Islet of Langerhans (tissue), 1 donor: ENCODE data around the gene ZNF710.

ENCODE experiments used
- FAIRE-seq: peaks from one replicate; lab custom pipeline; 2011; peaks lifted over from hg19 to GRCh38; lab: Jason Lieb, UNC

The ZNF710 gene

DNA sequence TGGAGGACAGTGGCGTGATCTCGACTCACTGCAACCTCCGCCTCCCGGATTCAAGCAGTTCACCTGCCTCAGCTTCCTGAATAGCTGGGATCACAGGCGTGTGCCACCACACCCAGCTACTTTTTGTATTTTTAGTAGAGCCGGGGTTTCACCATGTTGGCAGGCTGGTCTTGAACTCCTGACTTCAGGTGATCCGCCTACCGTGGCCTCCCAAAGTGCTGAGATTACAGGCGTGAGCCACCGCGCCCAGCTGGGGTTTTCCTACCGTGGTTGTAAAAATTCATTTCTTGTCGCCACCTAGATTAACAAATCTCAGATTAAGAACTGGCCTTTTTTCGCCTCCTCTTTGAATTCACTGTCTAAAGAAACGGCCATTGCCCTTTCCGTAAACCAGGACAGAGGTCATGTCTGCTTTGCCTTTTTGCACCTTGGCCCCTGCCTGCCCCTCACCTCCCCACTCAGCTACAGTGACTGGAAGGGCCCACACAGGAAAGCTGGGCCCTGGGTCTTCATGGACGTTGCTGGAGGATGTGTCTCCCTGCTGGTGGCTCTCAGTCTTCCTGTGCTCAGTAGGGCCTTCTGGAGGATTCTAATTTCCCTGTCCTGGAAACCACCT lies 17.2 kb downstream of the ZNF710 start:
- FAIRE-seq: no peak

DNA sequence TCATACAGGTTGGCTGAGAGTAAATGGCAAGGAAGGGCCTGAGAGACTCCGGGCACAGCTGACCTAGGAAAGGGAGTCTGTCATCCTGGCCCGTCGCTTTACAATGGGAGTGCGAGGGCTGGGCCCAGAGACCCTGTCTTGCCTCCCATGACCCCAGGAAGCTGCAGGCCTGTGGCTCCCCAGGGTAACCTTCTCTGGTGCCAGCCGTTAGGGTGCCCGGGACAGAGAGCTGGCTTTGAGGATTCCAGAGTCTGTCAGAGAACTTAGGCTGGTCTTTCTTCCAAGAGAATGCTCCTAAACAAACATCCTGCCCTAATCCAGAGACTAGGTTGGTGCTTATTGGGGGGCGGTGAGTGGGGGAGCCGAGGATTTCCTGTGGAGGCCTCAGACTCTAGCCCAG lies 18.5 kb downstream of the ZNF710 start:
- no peak for FAIRE-seq

DNA sequence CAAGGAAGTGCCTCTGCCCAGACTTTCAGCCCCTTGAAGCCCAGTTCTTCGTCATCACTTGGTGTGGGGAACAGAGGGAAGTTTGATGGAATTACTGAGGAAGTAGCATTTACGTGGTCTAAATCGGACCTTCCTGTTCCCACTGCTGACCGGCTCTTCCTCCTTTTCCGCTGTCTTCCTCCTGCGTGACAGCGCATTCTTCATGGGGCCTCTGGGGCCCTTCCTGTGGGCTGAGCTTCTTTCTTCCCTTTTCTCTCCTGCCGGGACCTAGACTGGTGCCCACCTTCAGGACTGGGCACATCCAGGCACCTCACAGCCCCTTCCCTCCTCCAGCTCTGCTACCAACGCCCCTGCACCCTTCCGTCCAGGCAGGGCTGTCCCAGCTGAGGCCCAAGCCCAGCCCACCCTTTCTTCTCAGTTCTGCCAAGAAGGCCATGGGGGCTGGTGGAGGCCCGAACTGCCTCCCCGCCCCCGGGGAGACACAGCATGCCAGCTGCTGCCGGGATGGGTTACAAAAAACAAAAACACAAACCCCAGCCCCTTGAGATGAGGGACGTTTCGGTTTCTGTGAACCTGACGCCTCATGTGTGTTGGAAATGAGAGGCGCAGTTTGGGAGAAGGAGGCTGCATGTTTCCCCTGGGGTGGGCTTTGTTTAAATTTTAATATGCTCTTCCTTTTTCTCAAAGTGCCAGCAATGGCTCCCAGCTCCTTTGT lies 19.1 kb downstream of the ZNF710 start:
- FAIRE-seq: no peak

DNA sequence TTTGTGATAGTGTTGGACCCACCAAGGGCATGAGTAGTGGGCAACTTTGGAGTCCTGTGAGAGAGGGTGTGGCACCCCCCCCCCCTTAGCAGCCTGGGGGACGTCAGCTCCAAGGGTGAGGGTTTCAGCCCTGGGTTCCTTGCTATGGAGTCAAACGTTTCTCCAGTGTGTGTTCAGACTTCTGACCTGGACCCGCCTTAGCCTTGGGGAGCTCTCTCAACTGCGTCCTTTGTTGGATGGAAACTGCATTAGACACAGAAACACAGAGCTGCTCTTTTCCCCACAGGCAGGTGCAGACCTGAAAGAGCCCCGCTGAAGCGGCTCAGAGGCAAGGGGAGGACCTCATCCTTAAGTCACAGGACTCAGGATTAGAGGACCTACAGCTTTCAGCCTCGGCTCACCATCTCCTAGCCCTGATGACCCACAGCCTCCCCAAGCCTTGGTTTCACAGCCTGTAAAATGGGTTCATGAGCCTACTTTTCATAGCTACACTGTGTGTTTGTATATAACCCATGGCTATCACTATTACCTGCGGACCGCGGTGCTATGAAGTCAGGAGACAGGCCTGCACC lies 19.9 kb downstream of the ZNF710 start:
- no peak for FAIRE-seq

DNA sequence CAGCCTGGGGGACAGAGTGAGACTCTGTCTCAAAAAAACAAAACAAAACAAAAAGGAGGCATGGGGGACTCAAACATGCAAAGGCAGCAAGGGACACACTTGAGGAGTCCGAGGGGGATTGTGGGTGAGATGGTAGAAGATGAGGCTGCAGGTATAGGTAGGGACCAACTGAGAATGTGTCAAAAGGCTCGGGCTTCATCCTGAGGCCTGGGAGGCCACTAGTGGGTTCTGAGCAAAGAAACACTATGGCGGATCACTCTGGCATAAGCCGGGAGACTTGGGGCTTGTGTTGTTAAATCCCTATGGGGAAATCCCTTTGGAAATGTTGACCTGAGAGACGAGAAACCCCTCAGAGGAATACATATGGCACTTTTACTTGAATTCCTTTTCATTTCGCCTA lies 21.2 kb downstream of the ZNF710 start:
- FAIRE-seq: no peak

DNA sequence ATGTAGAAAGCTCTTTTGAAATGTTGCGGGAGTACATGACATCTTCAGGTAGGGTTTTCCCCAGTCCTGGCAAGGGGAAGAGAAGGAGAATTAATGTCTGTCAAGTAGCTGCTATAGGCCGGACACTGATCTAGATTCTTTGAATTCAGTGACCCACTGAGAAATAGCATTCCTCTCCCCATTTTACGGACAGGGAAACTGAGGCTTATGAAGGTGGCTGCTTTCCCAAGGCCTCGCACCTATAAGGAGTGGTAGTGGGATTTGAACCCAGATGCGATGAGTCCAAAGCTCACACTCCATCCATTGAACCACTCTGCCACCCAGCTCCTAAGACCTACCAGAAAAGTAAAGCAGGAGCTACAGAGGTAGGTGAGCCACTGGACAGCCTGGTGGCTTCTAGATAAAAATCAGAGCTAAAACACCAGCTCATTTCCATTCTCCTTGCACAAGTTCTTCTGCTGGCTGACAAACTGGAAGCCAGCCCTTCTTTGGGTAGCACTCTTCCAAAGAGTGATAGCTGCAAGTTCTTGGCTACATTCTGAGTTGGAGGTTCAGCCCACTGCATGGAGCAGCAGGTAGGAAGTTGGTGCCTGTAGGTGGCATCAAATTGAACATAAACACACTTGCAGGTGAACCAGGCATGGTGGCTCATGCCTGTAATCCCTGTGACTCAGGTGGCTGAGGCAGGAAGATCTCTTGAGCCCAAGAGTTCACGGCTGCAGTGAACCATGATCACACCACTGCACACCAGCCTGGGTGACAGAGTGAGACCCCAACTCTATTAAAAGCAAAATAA lies 22.0 kb downstream of the ZNF710 start:
- no peak for FAIRE-seq

DNA sequence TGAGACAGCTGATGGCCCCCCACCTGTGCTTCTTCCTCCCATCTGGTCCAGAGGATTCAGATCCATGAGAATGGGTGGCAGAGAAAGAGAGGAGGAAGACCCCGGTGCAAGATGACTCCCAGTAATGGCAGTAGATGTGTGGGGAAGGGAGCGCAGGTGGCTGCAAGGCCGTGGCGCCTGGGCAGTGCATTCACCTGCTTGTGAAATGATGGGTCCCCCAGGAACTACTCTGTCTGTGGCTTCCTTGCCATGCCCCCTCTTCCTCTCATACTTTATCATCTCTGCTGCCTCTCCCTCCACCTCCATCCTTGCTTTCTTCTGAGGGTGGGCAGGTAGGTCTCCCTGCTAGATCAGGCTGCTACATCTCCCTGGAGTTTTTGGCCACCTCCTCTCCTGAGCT lies 23.3 kb downstream of the ZNF710 start:
- FAIRE-seq: no peak

DNA sequence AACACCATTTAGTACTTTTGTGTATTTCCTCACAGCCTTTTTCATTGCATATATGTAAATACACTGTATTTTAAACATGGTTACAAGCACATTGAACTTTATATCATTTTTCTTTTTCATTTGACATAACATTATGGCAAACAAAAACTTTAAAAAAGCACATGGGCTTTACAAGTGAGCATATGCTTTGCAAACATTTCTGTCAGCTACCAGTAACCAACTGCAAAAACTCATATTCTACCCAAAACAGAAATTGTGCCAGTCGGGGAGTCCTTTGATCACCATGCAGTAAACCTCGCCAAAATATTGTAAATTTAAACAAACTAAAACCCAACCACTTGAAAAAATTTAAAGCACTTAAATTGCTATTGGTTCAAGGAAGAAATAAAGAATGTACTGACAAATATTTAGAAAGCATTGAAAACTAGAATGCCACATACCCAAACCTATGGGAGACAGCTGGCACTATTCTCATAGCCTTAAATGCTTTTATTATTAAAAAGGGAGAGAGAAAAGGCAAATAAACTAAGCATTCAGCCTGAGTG lies 24.4 kb downstream of the ZNF710 start:
- no peak for FAIRE-seq

DNA sequence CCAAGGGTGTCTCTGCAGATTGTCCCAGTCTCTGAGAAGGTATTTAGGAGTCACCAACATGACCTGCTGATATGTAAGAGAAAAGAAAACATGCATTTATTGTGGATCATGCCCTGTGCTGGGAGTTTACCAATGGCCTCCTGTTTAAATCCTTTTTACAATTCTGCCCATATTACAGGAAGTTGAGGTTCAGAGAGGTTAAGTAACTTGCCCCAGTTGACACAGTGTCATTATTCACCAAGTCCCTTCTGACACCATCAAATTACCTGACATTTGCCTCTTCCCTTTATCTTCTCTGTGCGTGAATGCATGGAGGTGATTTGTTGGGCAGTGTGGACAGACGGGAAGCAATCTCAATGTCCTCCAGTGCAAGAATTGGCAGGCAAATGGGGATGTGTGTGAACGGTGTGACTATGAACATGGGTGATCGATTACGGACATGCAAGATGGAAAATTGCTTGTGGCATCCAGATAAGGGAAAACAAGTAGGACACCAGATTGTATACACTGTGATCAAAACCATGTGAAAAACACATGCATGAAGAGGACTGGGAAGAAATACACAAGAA lies 27.3 kb downstream of the ZNF710 start:
- FAIRE-seq: no peak

DNA sequence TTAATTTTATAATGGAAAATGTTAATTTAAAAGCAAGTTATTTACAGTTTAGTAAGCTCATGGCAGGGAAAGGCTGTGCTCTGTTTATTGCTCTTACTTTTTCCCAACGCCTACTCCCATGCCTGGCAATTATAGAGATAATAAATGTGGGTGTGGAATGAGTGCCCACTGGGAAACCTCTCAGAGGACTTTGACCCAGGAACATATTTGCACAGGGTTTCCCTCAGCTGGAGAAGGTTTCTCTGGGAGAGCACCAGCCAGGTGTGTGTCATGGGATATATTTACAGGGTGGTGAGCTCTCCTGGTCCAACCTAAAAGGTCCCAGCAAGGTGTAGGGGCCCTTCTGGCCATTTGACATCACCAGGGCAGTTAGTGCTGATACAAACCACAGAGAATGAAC lies 27.9 kb downstream of the ZNF710 start:
- peak; percentile 21 for FAIRE-seq

DNA sequence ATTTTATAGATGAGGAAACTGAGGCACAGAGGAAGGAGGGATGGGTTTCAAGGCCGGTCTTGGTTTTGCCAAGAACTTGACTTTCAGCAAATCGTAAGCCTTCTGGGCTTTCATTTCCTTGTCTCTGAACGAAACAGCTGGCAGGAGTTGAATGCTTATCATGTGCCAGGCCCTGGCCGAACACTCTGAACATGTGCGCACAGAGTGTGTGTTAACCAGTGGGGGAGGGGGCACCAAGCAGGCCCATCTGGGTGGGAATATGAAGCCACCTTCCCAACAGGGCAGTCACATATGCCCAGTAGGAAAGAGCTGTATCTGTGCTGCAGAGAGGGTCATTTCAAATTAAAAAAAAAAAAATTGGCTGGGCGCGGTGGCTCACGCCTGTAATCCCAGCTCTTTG lies 29.3 kb downstream of the ZNF710 start:
- no peak for FAIRE-seq

DNA sequence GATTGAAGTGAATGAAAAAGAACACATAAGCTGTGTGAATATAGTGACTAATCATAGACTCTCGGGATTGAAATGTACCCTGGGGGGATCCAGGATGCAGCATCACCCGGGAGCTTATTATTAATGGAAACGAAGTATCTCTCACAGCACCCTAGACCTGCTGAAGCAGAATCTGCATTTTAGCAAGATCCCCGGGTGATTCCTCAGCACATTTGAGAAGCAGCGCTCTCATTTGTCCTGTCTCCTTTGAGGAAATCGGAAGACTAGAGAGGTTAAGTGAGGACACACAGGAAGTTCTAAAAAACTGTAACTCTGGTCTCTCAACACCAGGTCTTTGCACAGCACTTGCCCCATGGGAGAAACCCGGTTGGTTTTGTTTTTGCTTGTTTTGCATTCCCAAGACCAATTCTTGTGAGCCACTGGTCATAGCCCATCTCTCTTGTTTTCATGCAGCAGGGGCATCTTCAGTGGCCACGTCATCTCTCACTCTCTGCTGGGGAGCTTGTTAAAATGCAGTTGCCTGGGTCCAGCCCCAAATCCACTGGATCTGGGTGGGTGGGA lies 30.2 kb downstream of the ZNF710 start:
- FAIRE-seq: no peak

DNA sequence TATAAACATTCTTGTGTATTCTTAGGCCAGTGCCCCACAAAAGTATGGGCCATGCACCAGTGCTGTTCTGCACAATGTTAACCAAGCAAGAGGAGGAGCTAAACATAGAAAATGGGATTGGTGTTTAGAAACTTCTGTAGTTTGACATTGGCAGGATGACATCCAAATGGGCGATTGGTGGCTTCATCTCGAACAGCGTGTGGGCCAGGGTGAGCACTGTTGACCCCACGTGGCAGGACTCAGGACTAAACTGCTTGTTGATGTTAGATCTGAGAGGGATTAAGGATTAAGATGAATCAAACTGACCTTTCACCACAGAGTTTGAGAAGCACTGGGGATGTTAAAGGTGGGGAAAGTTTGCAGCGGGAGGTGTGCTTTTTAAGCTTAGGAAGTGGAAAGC lies 31.9 kb downstream of the ZNF710 start:
- no peak for FAIRE-seq

DNA sequence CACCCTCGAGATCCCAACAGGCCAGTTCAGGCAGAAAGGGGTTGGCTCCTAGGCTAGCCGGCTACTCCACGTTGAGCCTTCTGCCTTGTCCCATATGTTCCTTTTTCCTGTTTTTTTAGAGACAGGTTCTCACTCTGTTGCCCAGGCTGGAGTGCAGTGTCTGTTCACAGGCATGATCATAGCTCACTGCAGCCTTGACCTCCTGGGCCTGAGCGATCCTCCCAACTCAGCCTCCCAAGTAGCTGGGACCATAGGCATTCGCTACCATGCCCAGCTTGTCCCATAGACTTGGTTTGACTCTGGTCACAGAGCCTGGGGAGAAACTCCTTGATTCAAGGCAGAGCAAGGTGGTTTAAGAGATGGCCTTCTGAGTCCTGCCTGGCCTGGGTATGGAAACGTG lies 32.3 kb downstream of the ZNF710 start:
- FAIRE-seq: no peak

DNA sequence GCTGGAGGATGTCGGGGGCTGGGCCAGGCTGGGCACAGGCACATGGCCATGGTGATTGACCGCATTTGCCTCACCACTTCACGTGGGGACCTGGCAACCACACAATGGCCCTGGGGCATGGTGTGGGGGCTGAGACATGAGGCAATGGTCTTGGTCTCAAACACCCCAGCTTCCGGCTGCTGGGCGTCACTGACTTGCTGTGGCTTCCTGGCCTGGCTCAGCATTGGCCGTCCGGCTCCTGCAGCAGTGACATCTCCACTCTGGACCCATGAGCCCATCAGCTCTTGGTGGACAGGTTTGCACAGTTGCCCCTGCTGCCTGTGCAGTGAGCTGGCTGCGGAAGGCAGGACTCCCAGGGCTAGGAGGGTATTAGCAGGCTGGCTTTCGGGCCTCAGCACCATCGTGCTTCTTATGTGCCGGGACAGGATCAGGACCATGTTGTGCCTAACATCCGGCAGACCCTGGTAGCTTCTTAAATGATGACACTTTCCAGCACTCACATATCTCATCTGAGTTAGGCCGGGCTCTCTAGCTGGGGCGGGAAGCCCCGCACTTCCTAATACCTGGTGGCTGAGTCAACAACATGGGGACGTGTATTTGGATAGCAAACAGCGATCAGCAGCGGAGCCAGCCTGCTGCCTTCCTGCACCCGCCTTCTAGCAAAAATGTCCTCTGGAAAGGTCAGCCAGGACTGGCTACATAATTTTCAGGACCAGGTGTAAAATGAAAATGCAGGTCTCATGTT lies 34.1 kb downstream of the ZNF710 start:
- no peak for FAIRE-seq

DNA sequence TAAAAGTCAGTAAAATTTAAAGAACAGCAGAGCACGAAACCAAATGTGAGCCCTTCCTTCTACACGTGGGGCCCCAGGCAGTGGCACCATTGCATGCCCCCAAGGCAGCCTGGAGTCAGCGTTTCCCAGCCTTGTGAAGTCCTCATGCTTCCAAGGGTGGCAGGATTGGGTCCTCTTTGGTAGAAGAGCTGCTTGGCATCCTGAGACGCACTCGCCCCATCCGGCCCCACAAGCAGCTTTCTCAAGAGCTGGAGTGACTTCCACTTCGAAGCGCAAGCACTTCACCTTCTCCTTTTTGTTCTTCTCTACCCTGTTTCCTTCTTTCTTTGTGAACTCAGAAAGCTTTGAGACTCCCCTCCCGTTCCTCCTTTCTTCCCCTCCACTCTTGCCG lies 34.7 kb downstream of the ZNF710 start:
- no peak for FAIRE-seq

DNA sequence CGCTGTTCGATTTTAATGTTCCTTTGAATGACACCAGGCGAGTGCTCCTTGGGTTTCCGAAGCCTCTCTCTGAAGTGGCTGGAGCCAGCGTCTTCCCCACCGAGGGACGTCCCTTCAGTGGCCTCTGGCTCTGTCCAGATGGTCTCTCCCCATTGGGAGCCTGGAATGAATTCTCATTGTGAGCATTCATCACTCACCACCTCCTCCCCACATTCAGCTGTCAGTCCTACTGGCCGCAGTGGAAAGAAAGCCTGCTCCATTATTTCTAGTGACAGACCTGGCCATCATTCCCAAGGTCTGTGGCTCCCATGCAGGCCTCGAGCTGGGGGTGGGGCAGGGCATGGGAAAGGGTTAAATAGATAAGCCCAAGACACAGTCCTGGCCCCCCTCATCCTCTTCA lies 35.2 kb downstream of the ZNF710 start:
- no peak for FAIRE-seq

DNA sequence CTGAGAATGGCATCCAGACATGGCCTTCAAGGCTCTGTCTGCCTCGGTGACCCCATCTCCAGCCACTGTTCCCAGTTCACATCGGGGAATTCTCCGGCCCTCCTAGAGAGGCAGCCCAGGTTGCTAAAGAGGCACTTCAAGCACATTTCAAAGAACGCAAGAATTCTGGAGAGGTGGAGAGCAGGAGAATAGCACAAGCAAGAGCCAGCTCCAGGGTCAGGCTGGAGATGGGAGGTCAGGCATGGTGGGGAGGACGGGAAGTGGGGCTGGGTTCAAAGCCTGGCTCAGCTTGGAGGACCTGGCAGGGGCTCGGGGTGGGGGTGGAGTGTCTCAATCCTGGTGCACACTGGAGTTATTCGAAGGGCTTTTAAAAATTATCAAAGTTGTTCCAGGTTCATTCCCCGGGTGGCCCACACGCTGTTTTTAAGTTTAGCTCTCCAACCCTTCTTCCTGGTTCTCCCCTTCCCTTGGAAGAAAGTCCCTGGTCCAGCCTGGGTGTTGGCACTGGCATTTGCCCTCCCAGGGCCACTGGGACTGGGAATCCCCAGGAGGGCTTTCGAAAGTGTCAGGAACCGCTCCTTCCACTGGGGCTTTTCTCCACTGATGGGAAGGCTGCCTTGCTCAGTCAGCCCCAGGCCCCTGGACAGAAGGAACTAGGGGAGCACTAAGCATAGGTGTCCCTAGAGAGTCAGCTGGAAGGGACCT lies 35.8 kb downstream of the ZNF710 start:
- FAIRE-seq: no peak

DNA sequence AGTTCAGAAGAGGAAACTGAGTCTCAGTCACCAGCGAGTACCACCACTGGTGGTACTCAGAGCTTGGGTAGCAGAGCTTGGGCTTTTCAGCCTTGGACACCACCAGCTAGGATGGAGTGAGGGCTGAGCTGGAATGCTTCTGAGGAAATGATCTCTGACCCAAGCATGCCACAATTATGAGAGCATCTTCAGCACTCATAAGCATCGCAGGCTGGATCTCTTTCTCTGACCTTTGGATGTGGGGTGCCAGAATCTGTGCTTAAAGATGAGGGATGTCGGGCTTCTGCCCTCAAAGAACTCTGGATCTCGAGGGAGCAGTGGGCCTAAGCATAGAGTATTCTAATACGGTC lies 36.4 kb downstream of the ZNF710 start:
- FAIRE-seq: no peak

DNA sequence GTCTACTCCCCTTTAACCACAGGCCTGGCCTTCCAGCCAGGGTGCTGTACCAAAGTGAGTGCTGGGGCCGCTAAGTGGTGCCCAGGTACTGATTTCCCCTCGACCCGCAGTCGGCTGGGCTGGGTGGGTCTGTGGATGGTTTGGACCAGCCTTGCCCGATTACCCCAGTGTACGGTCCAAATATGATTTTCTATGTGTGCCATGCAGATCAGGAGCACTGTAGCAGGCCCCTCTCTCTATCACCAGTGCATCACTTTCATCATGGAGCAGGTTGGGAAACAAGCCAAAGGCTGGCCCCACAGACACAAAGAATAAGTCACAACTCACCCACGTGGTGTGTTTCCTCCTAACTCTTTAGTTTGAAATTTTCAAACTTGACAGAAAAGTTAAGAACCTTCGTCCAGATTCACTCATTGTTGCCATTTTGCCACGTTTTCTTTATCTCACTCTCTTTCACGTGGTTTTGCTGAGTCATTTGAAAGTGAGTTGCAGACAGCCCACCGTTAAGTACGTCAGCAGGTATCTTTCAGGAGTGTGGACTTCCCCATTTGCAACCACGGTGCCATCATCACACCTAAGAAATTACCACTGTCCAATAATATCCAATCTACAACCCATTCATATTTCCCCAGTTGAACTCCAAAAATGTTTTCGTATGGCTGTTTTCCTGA lies 37.0 kb downstream of the ZNF710 start:
- no peak for FAIRE-seq
